Adipose tissue (tissue), 3 donors: ENCODE results near the gene ARPC5. TPM values are rescaled to one million over a fixed set of nuclear protein-coding genes. Genes with fewer than 3 reads are reported as not detected.
A peak's percentile ranks its signal among the peaks of the same experiment; 100 is the strongest.

ENCODE experiments used
- H3K27ac ChIP-seq: one replicate; pipeline ENCODE4 v1.5.1; 2013; ENCODE audit warnings: low read depth, low read length
- WGBS, 3 donors: extraction: QIAGEN DNeasy Blood & Tissue Kit; methylation state at CpG; one replicate each; pipeline ENCODE4 v1.1.7; 2013; 5-methylcytosine and 5-hydroxymethylcytosine counted together
- polyA plus RNA-seq, 3 donors: library from polyadenylated mRNA; stranded (reverse); fragments of 200-250 nt; gene quantifications; one replicate each; pipeline ENCODE4 v1.2.3, GENCODE V29; 2013
- donor health status: healthy with polysubstance abuse.
- donor health status: Bipolar disorder and iron deficiency.
- donor health status: healthy.

Gene ARPC5
- polyA plus RNA-seq, 3 donors, result 30.5 to 137 (median 73.8) TPM

DNA sequence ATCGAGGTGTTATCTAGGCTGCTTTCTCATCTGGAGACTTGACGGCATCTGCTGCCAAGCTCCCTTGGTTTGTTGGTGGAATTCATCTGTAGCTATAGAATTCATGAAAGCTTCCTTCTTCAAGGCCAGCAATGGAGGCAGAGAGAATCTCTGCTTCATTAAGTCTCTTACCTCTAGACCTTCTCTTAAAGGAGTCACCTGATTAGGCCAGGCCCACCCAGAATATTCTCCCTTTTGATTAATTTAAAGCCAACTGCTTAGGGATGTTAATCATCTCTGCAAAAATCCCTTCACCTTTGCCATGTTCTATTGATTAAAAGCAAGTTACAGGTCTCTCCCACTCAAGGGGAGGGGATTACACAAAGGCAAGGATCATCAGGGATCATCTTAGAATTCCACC, 40.0 kb downstream of the ARPC5 start:
- WGBS, 3 donors, result 90 to 97% (median 93%) methylated on average over 2 of the region's 2 CpGs
- H3K27ac ChIP-seq, result no peak overlapping the region

DNA sequence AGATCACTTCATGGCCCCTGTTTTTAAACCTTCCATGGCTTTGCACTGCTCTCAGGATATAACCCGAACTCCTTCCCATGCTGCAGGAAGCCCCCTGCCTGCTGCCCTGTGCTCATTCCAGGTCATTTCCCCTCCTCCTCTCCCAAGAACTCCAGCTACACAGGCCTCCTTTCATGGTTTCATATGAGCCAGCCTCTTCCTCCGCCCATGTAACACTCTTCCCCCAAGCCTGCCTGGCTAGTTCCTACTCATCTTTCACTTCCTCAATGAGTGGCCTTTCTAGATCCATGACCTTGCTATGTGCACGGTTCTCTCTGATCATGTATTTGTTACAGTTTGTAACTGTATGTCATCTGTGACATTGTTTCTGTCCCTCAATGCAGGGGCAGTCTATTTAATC, 42.2 kb downstream of the ARPC5 start:
- H3K27ac ChIP-seq, result no peak overlapping the region
- WGBS, 3 donors, result 48 to 57% (median 56%) methylated on average over 3 of the region's 3 CpGs

DNA sequence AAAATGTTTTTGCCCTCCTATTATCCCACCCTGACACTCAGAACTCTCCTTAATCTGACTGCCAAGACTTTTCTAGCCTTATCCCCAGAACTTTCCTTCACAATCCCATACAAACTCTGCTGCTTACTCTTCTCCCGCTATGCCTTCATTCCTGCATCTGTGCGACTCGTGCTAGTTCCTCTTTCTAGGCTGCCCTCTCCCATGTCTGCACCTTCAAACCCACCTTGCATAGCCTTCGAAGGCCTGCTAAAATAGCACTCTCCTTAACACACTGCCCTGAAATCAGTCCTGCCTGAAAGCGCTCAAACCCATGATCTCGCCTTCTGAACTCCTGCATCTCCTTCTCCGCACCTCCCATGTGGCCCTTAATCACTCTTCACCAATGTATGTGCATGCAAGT, 42.9 kb downstream of the ARPC5 start:
- H3K27ac ChIP-seq, result no peak overlapping the region
- 83 to 90% (median 89%) methylated on average over 7 of the region's 7 CpGs for WGBS, 3 donors

DNA sequence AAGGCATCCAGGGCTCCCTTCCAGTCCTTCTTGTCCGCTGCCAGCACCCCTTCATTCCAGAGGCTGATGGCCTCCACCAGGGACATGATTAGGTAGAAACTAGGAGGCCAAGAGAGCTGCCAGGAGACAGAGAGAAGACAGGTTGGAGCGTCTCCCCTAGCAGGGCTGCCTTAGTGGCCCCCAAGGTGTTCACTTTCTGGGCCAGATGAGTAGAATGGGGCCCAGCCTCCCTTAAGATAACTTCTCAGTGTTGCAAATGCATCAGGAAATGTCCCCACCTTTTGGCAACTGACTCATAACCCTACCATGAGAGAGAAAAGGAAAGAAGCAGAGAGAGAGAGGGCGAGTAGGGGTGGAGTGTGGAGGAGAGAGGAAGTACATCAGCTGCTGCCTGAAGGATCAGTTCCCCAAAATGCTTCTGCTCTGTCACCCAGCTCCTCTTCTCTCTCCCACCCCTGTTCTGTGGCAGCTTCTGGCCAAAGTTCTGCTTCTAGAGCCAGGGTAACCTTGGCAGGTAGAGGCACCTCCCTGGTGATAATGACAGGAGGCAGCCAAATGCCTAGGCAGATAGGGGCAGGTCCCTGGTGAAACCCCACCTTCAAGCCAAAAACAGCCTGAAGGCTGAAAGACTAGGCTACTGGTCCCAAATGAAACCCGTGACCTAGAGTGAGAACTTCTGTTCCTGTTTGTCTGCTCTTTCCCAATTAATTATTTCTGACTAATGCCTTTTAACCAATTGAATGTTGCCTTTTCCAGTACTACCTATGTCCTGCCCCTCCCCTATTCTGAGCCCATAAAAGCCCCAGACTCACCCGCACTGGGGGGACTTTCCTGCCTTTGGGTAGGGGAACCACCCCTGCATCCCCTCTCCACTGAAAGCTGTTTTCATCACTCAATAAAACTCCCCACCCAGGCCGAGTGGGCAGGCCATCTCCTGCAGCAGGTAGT, 45.1 kb downstream of the ARPC5 start, which contains the start of gene NCF2:
TSS of gene NCF2 (minus strand) at position 216 of the 948 bp plus-strand sequence. CDS start at position 86, 130 bp downstream.
- WGBS, 3 donors, result 50 to 82% (median 63%) methylated on average over 6 of the region's 6 CpGs
- H3K27ac ChIP-seq, result peak within 1 kb of the TSS; percentile 35

DNA sequence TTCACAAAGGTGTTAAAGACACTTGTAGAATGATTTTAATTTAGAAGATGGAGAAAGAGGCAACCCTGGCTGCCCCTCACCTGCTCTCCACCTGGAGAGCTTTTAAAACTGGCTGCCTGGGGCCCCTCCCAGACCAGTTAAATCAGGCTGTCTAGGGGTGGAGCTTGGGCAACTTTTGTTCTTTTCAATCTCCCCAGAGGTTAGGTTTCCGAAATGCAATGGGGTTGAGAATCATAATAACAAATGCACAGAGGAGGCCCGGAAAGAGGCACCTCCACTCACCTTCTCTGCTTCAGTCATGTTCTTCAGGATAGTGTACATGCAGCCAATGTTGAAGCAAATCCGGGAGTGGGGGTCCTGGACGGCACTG, 45.7 kb downstream of the ARPC5 start:
- 66 to 77% (median 72%) methylated on average over 4 of the region's 4 CpGs for WGBS, 3 donors
- H3K27ac ChIP-seq, result peak overlapping the region; percentile 28

DNA sequence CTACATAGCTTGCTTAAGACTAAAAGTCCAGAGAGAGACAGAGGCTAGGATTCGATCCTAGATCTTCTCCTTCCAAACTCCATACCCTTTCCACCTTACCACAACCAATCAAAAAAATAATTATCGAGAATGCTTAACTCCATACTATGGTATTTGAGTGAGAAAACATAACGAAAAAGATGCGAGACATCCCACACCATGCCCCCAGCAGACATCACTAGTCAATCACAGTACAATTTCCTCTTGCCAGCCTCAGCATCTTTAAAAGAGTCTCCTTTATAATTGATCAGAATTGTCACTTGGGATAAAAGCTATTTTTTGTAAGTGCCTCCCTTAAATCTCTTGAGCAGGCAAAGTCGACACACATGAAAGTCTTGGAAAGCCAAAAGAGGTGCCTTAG, 46.2 kb downstream of the ARPC5 start:
- H3K27ac ChIP-seq, result peak overlapping the region; percentile 28
- 78 to 88% (median 82%) methylated on average over 5 of the region's 5 CpGs for WGBS, 3 donors

DNA sequence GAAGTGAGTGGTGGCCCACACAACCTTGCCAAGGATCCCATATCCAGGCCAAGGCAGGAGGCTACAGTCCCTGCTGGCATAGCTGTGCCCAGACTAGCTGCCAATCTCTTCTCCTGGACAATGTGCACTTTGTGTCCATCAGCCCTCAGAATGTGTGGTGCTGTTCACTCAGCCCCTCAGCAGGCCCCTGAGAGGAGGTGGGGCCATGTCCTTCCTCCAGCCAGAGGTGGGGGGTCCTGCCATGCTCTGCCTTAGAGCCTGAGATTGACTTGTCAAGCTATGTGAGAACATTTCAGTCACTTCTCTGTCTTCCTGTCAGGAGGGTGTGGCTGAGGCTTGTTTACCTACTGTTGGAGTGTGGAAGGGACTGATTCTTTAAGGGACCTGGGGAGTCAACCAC, 46.8 kb downstream of the ARPC5 start:
- H3K27ac ChIP-seq, result no peak overlapping the region

DNA sequence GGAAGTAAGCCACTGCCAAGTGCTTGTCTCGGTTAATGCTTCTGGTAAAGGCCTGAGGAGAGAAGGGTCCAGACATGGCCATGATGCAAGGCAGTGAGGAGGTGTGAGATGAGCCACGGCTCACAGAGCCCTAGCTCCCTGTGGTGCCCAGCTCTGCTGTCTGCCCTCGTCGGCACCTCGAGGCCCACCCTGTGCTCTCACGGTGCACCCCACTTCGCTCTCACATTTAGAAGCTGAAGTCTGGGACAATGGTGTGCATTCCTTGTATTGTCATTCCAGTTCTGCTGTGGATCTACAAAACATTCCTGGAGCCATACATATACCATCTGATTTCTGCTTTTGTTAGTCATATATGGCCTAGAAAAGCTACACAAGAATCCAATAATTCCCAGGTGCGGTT, 48.7 kb downstream of the ARPC5 start:
- 87 to 94% (median 92%) methylated on average over 8 of the region's 8 CpGs for WGBS, 3 donors

DNA sequence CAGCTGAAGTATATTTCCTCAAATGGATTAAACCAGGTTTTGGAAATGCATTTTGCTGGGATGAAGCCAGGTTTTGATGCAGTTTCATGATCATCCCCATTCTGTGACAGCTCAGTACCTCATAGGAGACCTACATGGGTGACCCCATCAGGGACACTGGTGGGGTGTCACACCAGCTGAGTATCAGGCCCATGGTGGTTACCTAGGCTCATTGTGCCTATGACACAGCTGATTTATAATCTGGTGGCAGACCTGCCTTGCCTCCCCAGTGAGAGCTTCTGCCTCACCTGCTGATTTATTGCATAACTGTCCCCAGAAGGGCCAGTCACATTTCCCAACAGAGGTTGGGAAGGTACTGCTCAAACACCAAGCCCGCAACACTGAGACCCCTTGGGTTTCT, 49.1 kb downstream of the ARPC5 start:
- 79 to 94% (median 82%) methylated on average over 1 of the region's 1 CpG for WGBS, 3 donors
- no peak overlapping the region for H3K27ac ChIP-seq

More for the DNA sequence above, 48.7 kb downstream of the ARPC5 start:
- H3K27ac ChIP-seq, result no peak overlapping the region

DNA sequence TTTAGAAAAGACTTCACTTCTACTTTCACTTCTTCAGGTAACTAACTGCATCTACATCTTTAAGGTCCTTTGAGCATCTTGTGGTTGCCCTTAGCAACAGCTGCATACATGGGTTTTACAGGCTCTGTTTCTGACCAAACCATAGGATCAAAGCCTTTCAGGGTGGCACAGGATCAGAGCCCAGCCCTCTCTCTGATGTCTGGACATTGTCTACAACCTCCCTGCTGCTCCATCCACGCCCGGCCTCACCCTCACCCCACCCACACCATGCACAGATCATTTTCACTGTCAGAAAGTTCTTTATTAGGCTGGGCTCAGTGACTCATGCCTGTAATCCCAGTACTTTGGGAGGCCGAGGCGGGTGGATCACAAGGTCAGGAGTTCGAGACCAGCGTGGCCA, 50.5 kb downstream of the ARPC5 start:
- 80 to 89% (median 83%) methylated on average over 6 of the region's 6 CpGs for WGBS, 3 donors
- no peak overlapping the region for H3K27ac ChIP-seq

DNA sequence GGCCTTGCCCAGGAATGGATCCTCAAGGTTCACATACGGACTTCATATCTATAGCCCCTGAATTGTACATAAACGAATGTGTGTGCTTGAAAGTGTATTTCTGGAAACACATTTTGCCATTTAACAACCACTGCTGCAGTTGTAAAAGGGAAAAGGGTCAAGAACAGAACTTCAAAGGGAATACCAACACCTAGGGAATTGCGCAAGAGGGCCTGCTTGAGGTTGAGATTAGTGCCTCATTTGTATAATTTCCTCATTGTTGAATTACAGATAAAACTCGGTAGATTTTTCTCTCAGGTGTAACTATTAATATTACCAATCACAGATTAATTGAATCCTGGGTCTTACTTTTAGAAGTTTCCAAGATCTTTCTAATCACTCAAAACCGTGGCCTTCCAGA, 51.4 kb downstream of the ARPC5 start:
- no peak overlapping the region for H3K27ac ChIP-seq
- WGBS, 3 donors, result 69 to 73% (median 70%) methylated on average over 5 of the region's 5 CpGs

DNA sequence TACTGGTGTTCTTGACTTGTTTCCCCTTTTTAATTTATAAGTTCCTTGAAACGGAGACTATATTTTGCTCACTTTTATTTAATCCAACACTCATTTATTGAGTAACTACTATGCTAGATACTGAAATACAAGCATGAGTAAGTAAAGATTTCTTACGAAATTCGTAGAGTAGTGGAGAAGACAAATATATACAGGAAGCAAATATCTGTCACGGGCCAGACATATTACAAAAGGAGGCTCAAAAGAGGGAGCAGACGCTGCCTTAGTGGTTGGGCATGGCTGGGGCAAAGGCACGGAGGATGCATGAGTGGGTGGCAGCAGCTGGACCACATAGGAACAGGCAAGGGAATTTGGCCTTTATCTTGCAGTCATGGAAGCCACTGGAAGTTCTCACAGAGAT, 52.1 kb downstream of the ARPC5 start:
- H3K27ac ChIP-seq, result no peak overlapping the region

DNA sequence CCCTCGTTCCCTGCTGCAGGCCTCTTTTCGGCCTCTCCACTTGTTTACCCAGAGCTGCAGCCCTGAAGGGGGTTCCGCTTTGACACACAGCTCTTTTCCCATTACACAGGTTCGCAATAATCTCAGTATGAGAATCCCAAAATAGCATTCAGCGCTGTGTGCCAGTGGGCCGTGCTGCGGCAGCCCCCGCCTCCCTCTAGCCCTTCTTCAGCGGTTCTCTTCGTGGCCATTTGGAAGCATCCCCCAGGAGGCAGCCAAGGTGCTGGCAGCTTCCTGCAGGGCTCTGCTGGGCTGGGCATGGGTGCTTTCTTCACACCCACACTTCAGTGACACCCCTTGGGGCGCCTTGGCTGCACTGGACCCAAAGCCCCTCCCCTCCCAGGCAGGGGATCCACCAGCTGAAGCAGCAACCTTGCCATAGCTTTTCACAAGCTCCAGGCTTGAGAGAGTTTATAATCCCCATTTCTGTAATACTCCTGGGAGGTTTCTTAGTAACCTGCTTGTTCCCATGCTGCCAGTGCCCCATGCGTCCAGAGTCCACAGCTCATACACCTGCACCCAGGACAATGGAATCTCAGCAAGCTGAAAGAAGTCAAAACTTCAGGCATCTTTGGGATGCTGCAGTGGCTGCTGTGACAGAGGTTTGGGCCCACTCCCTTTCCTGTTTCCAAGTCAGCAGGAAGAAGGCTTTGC, 53.4 kb downstream of the ARPC5 start:
- WGBS, 3 donors, result 82 to 91% (median 85%) methylated on average over 12 of the region's 12 CpGs
- H3K27ac ChIP-seq, result no peak overlapping the region

More for the DNA sequence above, 52.1 kb downstream of the ARPC5 start:
- 56 to 82% (median 60%) methylated on average over 6 of the region's 6 CpGs for WGBS, 3 donors

DNA sequence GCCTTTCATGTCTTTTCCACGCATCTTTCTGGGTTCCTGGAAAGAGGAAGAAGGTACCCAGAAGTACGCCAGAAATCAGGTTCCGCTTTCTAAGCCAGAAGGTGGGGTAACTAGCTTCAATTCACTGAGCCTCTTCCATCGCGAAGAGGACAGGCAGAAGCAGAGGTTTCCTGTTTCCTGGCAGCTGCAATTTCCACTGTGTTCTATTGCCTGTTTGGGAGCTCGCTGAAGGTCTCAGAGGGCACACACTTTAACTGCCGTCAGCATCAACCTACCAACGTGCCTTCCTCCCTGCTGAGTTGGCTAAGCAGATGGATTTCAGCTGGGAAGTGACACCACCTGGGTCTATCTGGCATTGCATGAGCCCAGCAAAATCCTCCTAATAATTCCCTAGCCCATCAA, 55.3 kb downstream of the ARPC5 start:
- H3K27ac ChIP-seq, result no peak overlapping the region

DNA sequence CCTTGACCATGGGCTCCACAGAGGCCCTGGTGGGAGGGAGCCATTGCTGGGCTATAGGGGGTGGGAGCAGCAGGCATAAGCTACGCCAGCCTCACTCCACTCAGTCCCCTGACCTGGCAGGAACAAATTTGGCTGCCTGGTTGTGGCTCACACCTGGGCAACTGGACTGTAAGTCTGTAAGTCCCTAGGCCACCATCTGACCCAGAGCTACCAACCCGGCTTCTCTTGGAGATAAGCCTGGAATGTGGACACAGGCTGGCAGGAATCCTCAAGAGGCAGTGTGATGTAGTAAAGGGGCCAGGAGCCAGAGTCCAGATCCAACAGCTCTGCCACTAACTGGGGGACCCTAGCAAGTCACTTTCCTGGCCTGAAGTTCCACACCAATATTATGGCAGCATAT, 56.7 kb downstream of the ARPC5 start:
- 61 to 88% (median 84%) methylated on average over 2 of the region's 2 CpGs for WGBS, 3 donors
- no peak overlapping the region for H3K27ac ChIP-seq

More for the DNA sequence above, 55.3 kb downstream of the ARPC5 start:
- WGBS, 3 donors, result 22 to 40% (median 23%) methylated on average over 8 of the region's 8 CpGs

DNA sequence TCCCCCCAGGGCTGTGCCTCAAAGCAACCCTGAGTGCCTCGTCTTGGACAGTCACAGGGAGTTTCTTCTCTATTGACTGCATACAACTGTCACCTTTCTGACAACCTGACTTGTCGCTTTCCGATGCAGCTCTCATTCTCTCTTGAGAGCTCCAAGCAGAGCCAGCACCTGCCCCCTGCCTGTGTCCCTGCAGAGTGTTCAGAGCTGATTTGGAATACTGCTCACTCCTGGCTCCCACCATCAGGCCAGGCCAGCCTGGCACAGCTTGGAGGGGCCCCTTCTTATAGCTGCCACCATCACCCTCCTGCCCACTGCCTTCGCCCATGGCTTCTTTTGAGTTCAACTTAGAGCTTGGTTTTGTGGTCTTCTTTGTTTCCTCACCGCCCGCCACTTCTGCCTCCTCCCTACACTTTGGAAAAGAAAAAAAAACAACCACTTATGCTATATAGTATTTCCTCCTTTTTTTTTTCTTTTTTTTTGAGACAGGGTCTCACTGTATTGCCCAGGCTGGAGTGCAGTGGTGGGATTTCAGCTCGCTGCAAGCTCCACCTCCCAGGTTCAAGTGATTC, 57.6 kb downstream of the ARPC5 start:
- 68 to 92% (median 84%) methylated on average over 7 of the region's 7 CpGs for WGBS, 3 donors
- no peak overlapping the region for H3K27ac ChIP-seq

DNA sequence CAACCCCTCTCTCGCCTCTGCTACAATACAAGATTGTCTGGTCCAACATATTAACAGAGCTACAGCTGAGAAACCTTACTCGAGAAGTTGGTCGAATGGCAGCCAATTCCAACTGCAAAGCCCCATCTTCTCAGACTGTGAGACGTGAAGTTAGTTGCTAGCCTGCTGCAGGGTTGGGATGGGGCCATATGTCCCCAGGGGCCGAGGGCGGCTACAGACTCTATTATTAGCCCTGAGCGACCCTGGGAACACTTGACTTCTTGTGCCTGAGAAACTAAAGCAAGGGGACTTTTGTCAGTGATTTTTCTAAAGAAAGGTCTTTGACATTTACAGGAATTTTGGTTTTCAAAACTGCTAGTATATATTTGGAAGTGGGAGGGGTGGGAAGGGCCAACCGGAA, 59.0 kb downstream of the ARPC5 start:
- 56 to 78% (median 74%) methylated on average over 8 of the region's 8 CpGs for WGBS, 3 donors
- no peak overlapping the region for H3K27ac ChIP-seq

DNA sequence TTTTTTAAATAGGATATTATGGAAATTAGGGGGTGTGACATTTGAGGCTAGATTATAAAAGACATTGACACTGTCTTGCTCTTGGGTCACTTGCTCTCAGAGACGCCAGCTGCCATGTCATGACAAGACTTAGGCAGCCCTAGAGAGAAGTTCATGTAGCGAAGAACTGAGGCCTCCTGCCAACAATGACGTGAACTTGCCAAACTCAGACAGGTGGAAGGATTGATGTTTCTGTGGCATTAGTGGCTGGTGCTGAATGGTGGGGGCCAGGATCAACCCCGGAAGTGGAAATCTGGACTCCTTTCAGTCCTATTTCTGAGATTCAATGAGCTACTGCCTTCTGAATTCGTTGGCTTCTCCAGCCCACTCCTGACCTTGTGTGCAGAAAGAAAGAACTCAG, 60.0 kb downstream of the ARPC5 start:
- no peak overlapping the region for H3K27ac ChIP-seq
- 78 to 87% (median 81%) methylated on average over 5 of the region's 5 CpGs for WGBS, 3 donors

DNA sequence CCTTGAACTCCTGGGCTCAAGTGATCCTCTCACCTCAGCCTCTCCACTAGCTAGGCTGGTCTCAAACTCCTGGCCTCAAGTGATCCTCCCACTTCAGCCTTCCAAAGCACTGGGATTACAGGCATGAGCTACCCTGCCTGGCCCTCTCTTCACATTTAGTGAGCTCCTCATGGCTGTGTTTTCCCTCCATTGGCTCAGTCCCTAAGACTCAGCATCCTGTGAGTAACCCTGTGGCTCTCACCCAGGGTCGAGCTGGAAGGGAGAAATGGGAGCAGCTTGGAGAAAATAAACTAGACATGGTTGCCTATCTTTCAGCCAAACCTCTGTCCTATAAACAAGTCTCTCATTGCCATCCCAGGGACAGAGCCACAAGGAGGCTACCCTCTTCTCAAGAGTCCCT, 62.9 kb downstream of the ARPC5 start:
- WGBS, 3 donors, result 76 to 92% (median 81%) methylated on average over 1 of the region's 1 CpG
- H3K27ac ChIP-seq, result no peak overlapping the region
